ENCODE data around the gene PLAC1.

The PLAC1 gene

GRCh38 chrX:134533952-134534351, 124.3 kb downstream of the PLAC1 start:
- Histone ChIP-seq H3K9me3 (no peaks in the 10 kb centered on the region), H3K27ac (no peak overlapping the region), H3K36me3 (no peaks in the 10 kb centered on the region), H3K4me1 (no peaks in the 10 kb centered on the region), H3K4me3 (no peak overlapping the region), H3K27me3 (no peaks in the 10 kb centered on the region)
- intact Hi-C loops (cut with DNase I; ENCODE audit: low total_unique reads): no loop called here
- no peak for DNase-seq
- TF ChIP-seq CTCF (IDR thresholded peaks at IDR 0.05): no peak

GRCh38 chrX:134533352-134533751, 124.9 kb downstream of the PLAC1 start:
- Histone ChIP-seq H3K27me3 (no peaks in the 10 kb centered on the region), H3K4me1 (no peaks in the 10 kb centered on the region), H3K36me3 (no peaks in the 10 kb centered on the region), H3K9me3 (no peaks in the 10 kb centered on the region), H3K27ac (no peak overlapping the region), H3K4me3 (no peak overlapping the region)
- TF ChIP-seq CTCF (IDR thresholded peaks at IDR 0.05): no peak
- intact Hi-C loops (cut with DNase I; ENCODE audit: low total_unique reads): no loop called here
- no peak for DNase-seq

- no peak for TF ChIP-seq CTCF (IDR thresholded peaks at IDR 0.05)
- H3K27me3 ChIP-seq: no peaks in the 10 kb centered on the region
- no peak overlapping the region for H3K27ac ChIP-seq
- intact Hi-C loops (cut with DNase I; ENCODE audit: low total_unique reads): no loop called here
- no peaks in the 10 kb centered on the region for H3K36me3 ChIP-seq
- H3K9me3 ChIP-seq: no peaks in the 10 kb centered on the region
- no peak for DNase-seq
- H3K4me3 ChIP-seq: no peak overlapping the region
- no peaks in the 10 kb centered on the region for H3K4me1 ChIP-seq
Measured at GRCh38 chrX:134530845-134531244, 127.4 kb downstream of the PLAC1 start.

GRCh38 chrX:134529481-134529880, 128.8 kb downstream of the PLAC1 start:
- Histone ChIP-seq H3K4me3 (no peak overlapping the region), H3K27ac (no peak overlapping the region), H3K36me3 (no peaks in the 10 kb centered on the region), H3K27me3 (no peaks in the 10 kb centered on the region), H3K9me3 (no peaks in the 10 kb centered on the region), H3K4me1 (no peaks in the 10 kb centered on the region)
- no peak for DNase-seq
- intact Hi-C loops (cut with DNase I; ENCODE audit: low total_unique reads): no loop called here
- no peak for TF ChIP-seq CTCF (IDR thresholded peaks at IDR 0.05)

GRCh38 chrX:134528960-134529359, 129.3 kb downstream of the PLAC1 start:
- no peak for DNase-seq
- H3K9me3 ChIP-seq: no peaks in the 10 kb centered on the region
- intact Hi-C loops (cut with DNase I; ENCODE audit: low total_unique reads): no loop called here
- H3K27me3 ChIP-seq: no peaks in the 10 kb centered on the region
- no peaks in the 10 kb centered on the region for H3K4me1 ChIP-seq
- no peak for TF ChIP-seq CTCF (IDR thresholded peaks at IDR 0.05)
- no peaks in the 10 kb centered on the region for H3K36me3 ChIP-seq
- H3K4me3 ChIP-seq: no peak overlapping the region
- no peak overlapping the region for H3K27ac ChIP-seq

- Histone ChIP-seq H3K36me3 (no peaks in the 10 kb centered on the region), H3K4me1 (no peaks in the 10 kb centered on the region)
- intact Hi-C loops (cut with DNase I; ENCODE audit: low total_unique reads): no loop called here
Measured at GRCh38 chrX:134526399-134526798, 131.9 kb downstream of the PLAC1 start.

More at GRCh38 chrX:134526399-134526798, 131.9 kb downstream of the PLAC1 start:
- no peak for DNase-seq
- no peak overlapping the region for H3K27ac ChIP-seq
- no peaks in the 10 kb centered on the region for H3K9me3 ChIP-seq
- no peaks in the 10 kb centered on the region for H3K27me3 ChIP-seq
- H3K4me3 ChIP-seq: no peak overlapping the region
- no peak for TF ChIP-seq CTCF (IDR thresholded peaks at IDR 0.05)

Data from tibial artery (tissue), 4 donors.